Muscle layer of colon (tissue), 2 donors: ENCODE results near the gene IWS1.
"Not testable (repeated sequence)": the region's sequence is repeated elsewhere in the genome, so short reads cannot be mapped to it uniquely, and the experiment has no call there.

Source experiments
- H3K27ac ChIP-seq: one replicate; pipeline ENCODE4 v1.7.0; 2013; ENCODE audit warnings: low read depth, mild to moderate bottlenecking, low read length, moderate library complexity
- H3K27me3 ChIP-seq, 2 donors: one replicate each; pipeline ENCODE4 v1.7.0; 2013; ENCODE audit warnings: low read length in 2 of 2, mild to moderate bottlenecking in 2 of 2; ENCODE audit not compliant: insufficient read depth in 2 of 2, control insufficient read depth in 1 of 2
- H3K36me3 ChIP-seq: one replicate; pipeline ENCODE4 v1.7.0; 2013; ENCODE audit warnings: mild to moderate bottlenecking, low read length; ENCODE audit not compliant: insufficient read depth
- H3K4me1 ChIP-seq: one replicate; pipeline ENCODE4 v1.7.0; 2013; ENCODE audit warnings: mild to moderate bottlenecking, low read length; ENCODE audit not compliant: insufficient read depth
- H3K4me3 ChIP-seq, 2 donors: one replicate each; pipeline ENCODE4 v1.7.0; 2013; ENCODE audit warnings: low read length in 2 of 2, low read depth in 1 of 2, mild to moderate bottlenecking in 1 of 2, moderate library complexity in 1 of 2
- H3K9ac ChIP-seq: one replicate; pipeline ENCODE4 v1.7.0; 2013; ENCODE audit warnings: low read length
- H3K9me3 ChIP-seq: one replicate; pipeline ENCODE4 v1.7.0; 2013; ENCODE audit warnings: mild to moderate bottlenecking, low read length
- donor health status: abdominal sarcoma.
- donor health status: Adenocarcinoma of cecum.

Gene IWS1

GRCh38 chr2:127524198-127524834 lies 2.0 kb downstream of the IWS1 start:
- peaks cover 11% of the 10 kb centered on the region for H3K36me3 ChIP-seq
- H3K9ac ChIP-seq, H3K4me3 ChIP-seq, H3K9me3 ChIP-seq, H3K27me3 ChIP-seq, H3K27ac ChIP-seq: not testable (repeated sequence)
- peaks cover 12% of the 10 kb centered on the region for H3K4me1 ChIP-seq

- Histone ChIP-seq H3K4me1 (peaks cover 12% of the 10 kb centered on the region), H3K27ac (no peak overlapping the region), H3K36me3 (peaks cover 11% of the 10 kb centered on the region), H3K4me3 (no peak overlapping the region), H3K27me3 (no peaks in the 10 kb centered on the region), H3K9me3 (no peaks in the 10 kb centered on the region), H3K9ac (no peak overlapping the region)
Observed at GRCh38 chr2:127523269-127523939, 2.9 kb downstream of the IWS1 start.

GRCh38 chr2:127520424-127520823 lies 5.9 kb downstream of the IWS1 start:
- Histone ChIP-seq H3K4me3 (no peak overlapping the region), H3K9me3 (no peaks in the 10 kb centered on the region), H3K9ac (no peak overlapping the region), H3K27ac (no peak overlapping the region), H3K4me1 (peaks cover 18% of the 10 kb centered on the region), H3K36me3 (peaks cover 11% of the 10 kb centered on the region), H3K27me3 (no peaks in the 10 kb centered on the region)

GRCh38 chr2:127517465-127517864 lies 8.8 kb downstream of the IWS1 start:
- Histone ChIP-seq H3K27me3 (no peaks in the 10 kb centered on the region), H3K9ac (no peak overlapping the region), H3K4me1 (peaks cover 23% of the 10 kb centered on the region), H3K36me3 (peaks cover 15% of the 10 kb centered on the region), H3K9me3 (no peaks in the 10 kb centered on the region), H3K4me3 (no peak overlapping the region), H3K27ac (no peak overlapping the region)

GRCh38 chr2:127516041-127516762 lies 10.1 kb downstream of the IWS1 start:
- no peaks in the 10 kb centered on the region for H3K9me3 ChIP-seq
- no peaks in the 10 kb centered on the region for H3K27me3 ChIP-seq
- H3K9ac ChIP-seq = peak overlapping the region; percentile 33
- peak overlapping the region in 1 of 2 donors; percentile 37 for H3K4me3 ChIP-seq
- H3K4me1 ChIP-seq = peaks cover 23% of the 10 kb centered on the region
- H3K36me3 ChIP-seq = peaks cover 10% of the 10 kb centered on the region
- peak overlapping the region; percentile 62 for H3K27ac ChIP-seq

- Histone ChIP-seq H3K9me3 (no peaks in the 10 kb centered on the region), H3K36me3 (peaks cover 10% of the 10 kb centered on the region), H3K9ac (no peak overlapping the region), H3K27me3 (no peaks in the 10 kb centered on the region), H3K4me3 (peak overlapping the region in 1 of 2 donors; percentile 37), H3K27ac (peak overlapping the region; percentile 62), H3K4me1 (peaks cover 23% of the 10 kb centered on the region)
Observed at GRCh38 chr2:127515383-127515915, 10.8 kb downstream of the IWS1 start.

GRCh38 chr2:127514485-127514884 lies 11.8 kb downstream of the IWS1 start:
- no peak overlapping the region for H3K9ac ChIP-seq
- no peaks in the 10 kb centered on the region for H3K9me3 ChIP-seq
- H3K27ac ChIP-seq = peak overlapping the region; percentile 62
- H3K4me3 ChIP-seq = no peak overlapping the region
- H3K36me3 ChIP-seq = peaks cover 6% of the 10 kb centered on the region
- no peaks in the 10 kb centered on the region for H3K27me3 ChIP-seq
- peaks cover 24% of the 10 kb centered on the region for H3K4me1 ChIP-seq

- peaks cover 28% of the 10 kb centered on the region for H3K4me1 ChIP-seq
- H3K27ac ChIP-seq = no peak overlapping the region
- no peak overlapping the region for H3K4me3 ChIP-seq
Observed at GRCh38 chr2:127514076-127514475, 12.2 kb downstream of the IWS1 start.

GRCh38 chr2:127512362-127512761 lies 13.9 kb downstream of the IWS1 start:
- Histone ChIP-seq H3K4me3 (no peak overlapping the region), H3K4me1 (peaks cover 46% of the 10 kb centered on the region), H3K9ac (no peak overlapping the region), H3K36me3 (peaks cover 6% of the 10 kb centered on the region), H3K27ac (peak overlapping the region; percentile 31), H3K9me3 (no peaks in the 10 kb centered on the region), H3K27me3 (no peaks in the 10 kb centered on the region)

More at GRCh38 chr2:127514076-127514475, 12.2 kb downstream of the IWS1 start:
- H3K36me3 ChIP-seq = peaks cover 6% of the 10 kb centered on the region
- no peak overlapping the region for H3K9ac ChIP-seq
- no peaks in the 10 kb centered on the region for H3K27me3 ChIP-seq
- H3K9me3 ChIP-seq = no peaks in the 10 kb centered on the region

GRCh38 chr2:127511917-127512316 lies 14.4 kb downstream of the IWS1 start:
- H3K4me1 ChIP-seq = peaks cover 50% of the 10 kb centered on the region
- no peak overlapping the region for H3K4me3 ChIP-seq
- peaks cover 6% of the 10 kb centered on the region for H3K36me3 ChIP-seq
- no peaks in the 10 kb centered on the region for H3K9me3 ChIP-seq
- no peaks in the 10 kb centered on the region for H3K27me3 ChIP-seq
- no peak overlapping the region for H3K27ac ChIP-seq
- H3K9ac ChIP-seq = no peak overlapping the region

GRCh38 chr2:127511090-127511695 lies 15.1 kb downstream of the IWS1 start:
- no peak overlapping the region for H3K27ac ChIP-seq
- peaks cover 47% of the 10 kb centered on the region for H3K4me1 ChIP-seq
- H3K4me3 ChIP-seq = no peak overlapping the region
- no peak overlapping the region for H3K9ac ChIP-seq
- H3K36me3 ChIP-seq = peaks cover 6% of the 10 kb centered on the region
- no peaks in the 10 kb centered on the region for H3K27me3 ChIP-seq
- no peaks in the 10 kb centered on the region for H3K9me3 ChIP-seq
